GM12878 (cell line): ENCODE measurements around the gene DDX20. TPM values are rescaled to one million over a fixed set of nuclear protein-coding genes. Genes with fewer than 3 reads are reported as not detected.

ENCODE experiments used
- ATAC-seq: fragments of 200-7000 bp; cut with Tn5 transposase; 3 replicates; pipeline ENCODE4 v1.9.1; 2020; ENCODE audit warnings: mild to moderate bottlenecking, moderate library complexity
- BruUV-seq: library from RNA; stranded (reverse); fragments of 400-500 nt; replicated peaks from 2 replicates; lab custom pipeline; 2021; lab: Mats Ljungman, UMichigan
- CTCF ChIA-PET: fragments of 300-600 bp; sonication (Branson Sonifier 250); formaldehyde crosslinking; extraction: SDS; loops from one replicate; lab custom pipeline; 2021; ENCODE audit warnings: inconsistent platforms; lab: Yijun Ruan, JAX
- POLR2A ChIA-PET: fragments of 350-600 bp; formaldehyde crosslinking; extraction: SDS; loops from one replicate; lab custom pipeline; 2021; ENCODE audit warnings: inconsistent platforms; lab: Charles Lee
- RAD21 ChIA-PET: fragments of 300-600 bp; sonication (Branson Sonifier 250); formaldehyde crosslinking; loops from one replicate; lab custom pipeline; 2023; ENCODE audit warnings: antibody characterized with exemption; ENCODE audit not compliant: unreplicated experiment; lab: Charles Lee
- SMC1A ChIA-PET: fragments of 300-600 bp; sonication (Branson Sonifier 250); formaldehyde crosslinking; loops from one replicate; lab custom pipeline; 2023; ENCODE audit not compliant: unreplicated experiment, uncharacterized antibody; lab: Charles Lee
- DNase-seq: peaks from one replicate; pipeline ENCODE4 v3.0.0-alpha.2; 2011; ENCODE audit warnings: low read depth, low spot score
- FAIRE-seq: peaks from 3 replicates; lab custom pipeline; 2011; peaks lifted over from hg19 to GRCh38; lab: Jason Lieb, UNC
- H2AFZ ChIP-seq: 2 replicates; pipeline ENCODE4 v1.6.0; 2011; ENCODE audit warnings: low read depth, low read length, control low read depth; ENCODE audit not compliant: control insufficient read depth
- H3K27ac ChIP-seq: 2 replicates; pipeline ENCODE4 v1.5.1; 2011; ENCODE audit warnings: control low read depth; ENCODE audit not compliant: control insufficient read depth, insufficient read depth
- H3K27me3 ChIP-seq, 2 experiments: replicated peaks in 1 of 2; 2 replicates each; pipeline versions ENCODE4 v1.6.0 to v1.6.1; 2011; ENCODE audit warnings: low read length in 1 of 2; ENCODE audit not compliant: control insufficient read depth in 2 of 2, insufficient read depth in 2 of 2
- H3K36me3 ChIP-seq, 2 experiments: 2 replicates each; pipeline ENCODE4 v1.5.1; 2011; ENCODE audit warnings: low read length in 1 of 2; ENCODE audit not compliant: control insufficient read depth in 2 of 2, insufficient read depth in 2 of 2
- H3K4me1 ChIP-seq: 2 replicates; pipeline ENCODE4 v1.6.1; 2011; ENCODE audit warnings: mild to moderate bottlenecking, low read length, moderate library complexity, mixed read lengths; ENCODE audit not compliant: control insufficient read depth, insufficient read depth
- H3K4me2 ChIP-seq: 2 replicates; pipeline ENCODE4 v1.6.0; 2011; ENCODE audit warnings: control low read depth; ENCODE audit not compliant: control insufficient read depth, insufficient read depth
- H3K4me3 ChIP-seq: fragments of 200-600 bp; sonication (generic); 2 replicates; pipeline ENCODE4 v1.5.1; 2016
- H3K79me2 ChIP-seq: 2 replicates; pipeline ENCODE4 v1.6.0; 2011; ENCODE audit warnings: low read length; ENCODE audit not compliant: control insufficient read depth, insufficient read depth
- H3K9ac ChIP-seq: 2 replicates; pipeline ENCODE4 v1.8.0; 2011; ENCODE audit warnings: low read length, control low read depth, mixed read lengths; ENCODE audit not compliant: control insufficient read depth, insufficient read depth
- H3K9me3 ChIP-seq: replicated peaks from 3 replicates; pipeline ENCODE4 v1.5.1; 2011; ENCODE audit warnings: mild to moderate bottlenecking, low read length; ENCODE audit not compliant: control insufficient read depth, insufficient read depth
- H4K20me1 ChIP-seq: 2 replicates; pipeline ENCODE4 v1.6.0; 2011; ENCODE audit not compliant: control insufficient read depth, insufficient read depth
- CREM ChIP-seq: IDR thresholded peaks from 2 replicates; pipeline ENCODE4 v1.6.1; 2014; ENCODE audit warnings: antibody characterized with exemption, low read depth
- JUNB ChIP-seq: IDR thresholded peaks from 2 replicates; pipeline ENCODE4 v1.6.1; 2016; ENCODE audit warnings: antibody characterized with exemption, mild to moderate bottlenecking
- MYC ChIP-seq: IDR thresholded peaks from 2 replicates; pipeline ENCODE4 v1.6.1; 2011; ENCODE audit warnings: mild to moderate bottlenecking, low read length, moderate library complexity, inconsistent platforms; ENCODE audit not compliant: insufficient read depth, insufficient replicate concordance, insufficient read length, severe bottlenecking
- RAD21 ChIP-seq: IDR thresholded peaks from 2 replicates; pipeline ENCODE4 v1.6.1; 2011; ENCODE audit warnings: mild to moderate bottlenecking, low read depth, low read length, moderate library complexity; ENCODE audit not compliant: insufficient read depth
- SRF ChIP-seq, 2 experiments: IDR thresholded peaks; 2 replicates each; pipeline ENCODE4 v1.6.1; 2011; ENCODE audit warnings: low read depth in 2 of 2, low read length in 2 of 2, mild to moderate bottlenecking in 1 of 2, moderate library complexity in 1 of 2
- STAT1 ChIP-seq: fragments of 450-650 bp; conservative IDR thresholded peaks from 2 replicates; pipeline ENCODE4 v1.6.1; 2014; ENCODE audit warnings: antibody characterized with exemption, mild to moderate bottlenecking
- WGBS: methylation state at CpG from one replicate; pipeline ENCODE4 v1.1.6; 2016; ENCODE audit warnings: low lambda C conversion rate; ENCODE audit not compliant: insufficient replicate concordance, insufficient coverage; ENCODE audit errors: missing lambda C conversion rate; 5-methylcytosine and 5-hydroxymethylcytosine counted together
- in situ Hi-C: fragments of 300-500 bp; cut with MboI; formaldehyde crosslinking; loops from 9 replicates; pipeline ENCODE4 v1.14.3; 2018; ENCODE audit warnings: mixed read lengths
- intact Hi-C: fragments of 100-400 bp; cut with micrococcal nuclease; formaldehyde crosslinking; loops from one replicate; pipeline ENCODE4 v1.14.2; 2022; ENCODE audit not compliant: unreplicated experiment
- polyA plus RNA-seq, 11 experiments: library from polyadenylated mRNA; depleted of rRNA in 4 of 11; unstranded in 6 of 11; stranded (reverse) in 5 of 11; fragments of >200 nt; fragmentation: Nextera tagmentation in 4 of 11; fragmentation: Illumina TruSeq in 1 of 11; extraction: Ambion mirVana in 4 of 11; extraction: Trizol in 1 of 11; gene quantifications; 1 replicate in 1 of 11; 2 replicates in 10 of 11; pipeline versions ENCODE4 v1.2.1 to v1.2.3, GENCODE V29; 2011 to 2016; ENCODE audit warnings: inconsistent platforms in 2 of 11, missing spikeins in 2 of 11, low read depth in 1 of 11
- total RNA-seq, 4 experiments: library from RNA; depleted of rRNA in 3 of 4; stranded (reverse); fragments of >200 nt in 3 of 4; fragmentation: Illumina TruSeq in 1 of 4; extraction: Trizol in 1 of 4; gene quantifications; 2 replicates each; pipeline versions ENCODE4 v1.2.1 to v1.2.3, GENCODE V29; 2013 to 2021

DDX20 gene
- total and polyA plus RNA-seq, 10 of the 15 experiments (the other 5 are each of a cell fraction or from before 2014, with no cell fraction given), result 7.2 to 30.6 (median 25.1) TPM

DNA sequence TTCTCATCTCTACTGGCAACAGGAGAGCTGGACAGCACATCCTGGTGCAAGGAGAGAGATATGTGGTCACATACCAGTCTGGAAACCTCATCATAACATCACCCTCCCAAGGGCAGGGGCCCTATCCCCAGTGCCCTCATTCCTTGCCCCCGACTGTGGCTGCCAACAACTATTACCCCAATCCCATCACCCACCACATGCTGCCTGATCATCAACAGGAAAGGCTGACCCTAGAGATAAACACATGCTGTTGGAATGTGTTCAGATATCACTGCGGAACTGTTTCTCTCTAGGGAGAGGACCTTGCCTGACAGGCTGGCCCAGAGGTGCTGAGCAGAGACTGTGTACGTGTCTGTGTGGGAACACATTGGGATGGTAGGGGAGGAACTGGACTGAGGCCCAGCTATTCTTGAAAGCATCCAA, 12.0 kb upstream of the DDX20 start:
- ChIA-PET RAD21 (interaction anchor here (6.7 kb wide), 1 partner anchor 236 kb away, joined by 51 read pairs; no protein-coding TSS in a partner anchor), SMC1A (interaction anchor here (1.1 to 12.9 kb wide), 5 partner anchors 24 to 261 kb away, joined by 4 to 123 read pairs (median 8); no protein-coding TSS in a partner anchor), CTCF (interaction anchor here (0.6 to 12.7 kb wide), 8 partner anchors 8 to 713 kb away, joined by 3 to 135 read pairs (median 11); no protein-coding TSS in a partner anchor), POLR2A (interaction anchor here (0.6 to 1.7 kb wide), 2 partner anchors 10 to 26 kb away, joined by 3 to 4 read pairs; no protein-coding TSS in a partner anchor)
- TF ChIP-seq STAT1 (no peak), MYC (no peak), CREM (no peak), RAD21 (no peak), JUNB (no peak), SRF (IDR thresholded peaks at IDR 0.05; ENCODE audit: low read depth in 2 of 2, low read length in 2 of 2) (no peak)
- Histone ChIP-seq H3K36me3 (no peaks in the 10 kb centered on the region), H3K9me3 (no peaks in the 10 kb centered on the region), H2AFZ (no peak overlapping the region), H3K27me3 (peaks cover 0 to 6% of the 10 kb centered on the region in 2 experiments; a peak in 1 of 4 replicates), H3K27ac (no peak overlapping the region), H3K79me2 (no peaks in the 10 kb centered on the region), H3K4me3 (no peak overlapping the region), H3K4me1 (peaks cover 5% of the 10 kb centered on the region; the same call in 1 of the 2 replicates), H3K9ac (no peak overlapping the region), H4K20me1 (no peaks in the 10 kb centered on the region), H3K4me2 (no peak overlapping the region)
- in situ Hi-C loops (no loop called here), intact Hi-C loops (no loop called here)
- FAIRE-seq (no peak), ATAC-seq (no peak), DNase-seq (no peak)
- WGBS, result 45% methylated on average over 3 of the region's 3 CpGs
- BruUV-seq, result no TSS peak
